Activated CD8-positive, alpha-beta memory T cell treated with anti-CD3 and anti-CD28 coated beads, Interleukin-2, amount 10 ng/mL, durations not matched to agents 7 days and 5 days (primary cell): ENCODE data around the gene GADD45GIP1. TPM values are rescaled to one million over a fixed set of nuclear protein-coding genes. Genes with fewer than 3 reads are reported as not detected.
"Not testable (repeated sequence)": the region's sequence is repeated elsewhere in the genome, so short reads cannot be mapped to it uniquely, and the experiment has no call there.

Experiments used
- ATAC-seq: fragments of 150-1000 bp; cut with Tn5 transposase; one replicate; pipeline ENCODE4 v1.10.0; 2021; ENCODE audit warnings: moderate library complexity
- CTCF ChIA-PET: fragments of 350-600 bp; sonication (Branson Sonifier 250); formaldehyde crosslinking; loops from one replicate; lab custom pipeline; 2021; ENCODE audit warnings: antibody characterized with exemption; lab: Charles Lee
- DNase-seq: peaks from one replicate; pipeline ENCODE4 v3.0.0-alpha.2; 2020
- H3K27ac Mint-ChIP-seq: one replicate; pipeline ENCODE4 v1.8.0; 2021; ENCODE audit warnings: mild to moderate bottlenecking, mixed read lengths
- H3K27me3 Mint-ChIP-seq: one replicate; pipeline ENCODE4 v1.8.0; 2021; ENCODE audit warnings: mixed read lengths
- H3K36me3 Mint-ChIP-seq: one replicate; pipeline ENCODE4 v1.8.0; 2021; ENCODE audit warnings: mild to moderate bottlenecking, mixed read lengths
- H3K4me1 Mint-ChIP-seq: one replicate; pipeline ENCODE4 v1.8.0; 2021; ENCODE audit warnings: mixed read lengths
- H3K4me3 Mint-ChIP-seq: one replicate; pipeline ENCODE4 v1.8.0; 2021; ENCODE audit warnings: mild to moderate bottlenecking, moderate library complexity, mixed read lengths
- H3K9me3 Mint-ChIP-seq: one replicate; pipeline ENCODE4 v1.8.0; 2022; ENCODE audit warnings: low read depth, mixed read lengths
- microRNA-seq: library from miRNA; unstranded; fragments of <30 nt; microRNA quantifications from one replicate; pipeline ENCODE4 v1.2.0, GENCODE V29; 2022
- total RNA-seq, 2 experiments: library from RNA; stranded (reverse); gene quantifications; one replicate each; pipeline ENCODE4 v1.2.3, GENCODE V29; 2021

GADD45GIP1 gene
- total RNA-seq, 2 experiments from 2014 or later, result 23.9 to 24.9 TPM

- Mint-ChIP-seq H3K4me3 (no peak overlapping the region), H3K9me3 (no peaks in the 10 kb centered on the region), H3K36me3 (peaks cover 30% of the 10 kb centered on the region), H3K27me3 (no peaks in the 10 kb centered on the region), H3K27ac (peak overlapping the region; percentile 68), H3K4me1 (peaks cover 21% of the 10 kb centered on the region)
- DNase-seq (no peak), ATAC-seq (no peak)
- CTCF ChIA-PET, result interaction anchor here (1.1 to 1.2 kb wide), 3 partner anchors 18 to 36 kb away, joined by 3 to 4 read pairs (median 3); partner anchors contain the start of gene GCDH
Measured at GRCh38 chr19:12921047-12921446, 36.0 kb downstream of the GADD45GIP1 start.

GRCh38 chr19:12918253-12918652 is 38.8 kb downstream of the GADD45GIP1 start:
- DNase-seq (no peak), ATAC-seq (no peak)
- peak overlapping the region; percentile 86 for H3K27ac Mint-ChIP-seq
- no peak overlapping the region for H3K4me3 Mint-ChIP-seq
- H3K4me1 Mint-ChIP-seq, result peaks cover 43% of the 10 kb centered on the region
- H3K36me3 Mint-ChIP-seq, result peaks cover 14% of the 10 kb centered on the region
- CTCF ChIA-PET, result no interaction called here
- H3K27me3 Mint-ChIP-seq, result no peaks in the 10 kb centered on the region
- no peaks in the 10 kb centered on the region for H3K9me3 Mint-ChIP-seq

- not testable (repeated sequence) for H3K4me3 Mint-ChIP-seq, H3K27ac Mint-ChIP-seq, H3K36me3 Mint-ChIP-seq, DNase-seq, H3K9me3 Mint-ChIP-seq, H3K27me3 Mint-ChIP-seq, ATAC-seq
- peaks cover 44% of the 10 kb centered on the region for H3K4me1 Mint-ChIP-seq
- CTCF ChIA-PET, result interaction anchor here (1.4 to 1.6 kb wide), 2 partner anchors 31 to 49 kb away, joined by 4 to 8 read pairs; no protein-coding TSS in a partner anchor
Measured at GRCh38 chr19:12915860-12916259, 41.2 kb downstream of the GADD45GIP1 start.

GRCh38 chr19:12913851-12914690 is 43.0 kb downstream of the GADD45GIP1 start:
- DNase-seq, result peak; percentile 84
- Mint-ChIP-seq H3K27ac (peak overlapping the region; percentile 88), H3K36me3 (peaks cover under 1% of the 10 kb centered on the region), H3K4me3 (peak overlapping the region; percentile 32), H3K4me1 (peaks cover 40% of the 10 kb centered on the region), H3K9me3 (no peaks in the 10 kb centered on the region), H3K27me3 (no peaks in the 10 kb centered on the region)
- CTCF ChIA-PET, result interaction anchor here (0.6 to 3.4 kb wide), 10 partner anchors 13 to 158 kb away, joined by 3 to 17 read pairs (median 6); partner anchors contain the start of gene GCDH
- peak; percentile 81 for ATAC-seq

GRCh38 chr19:12913011-12913561 is 43.9 kb downstream of the GADD45GIP1 start:
- H3K36me3 Mint-ChIP-seq, result no peaks in the 10 kb centered on the region

GRCh38 chr19:12912571-12912970 is 44.5 kb downstream of the GADD45GIP1 start:
- Mint-ChIP-seq H3K4me3 (no peak overlapping the region), H3K4me1 (peaks cover 33% of the 10 kb centered on the region), H3K9me3 (no peaks in the 10 kb centered on the region), H3K27me3 (no peaks in the 10 kb centered on the region), H3K27ac (no peak overlapping the region), H3K36me3 (no peaks in the 10 kb centered on the region)
- DNase-seq, result no peak
- CTCF ChIA-PET, result interaction anchor here (1.0 to 4.4 kb wide), 6 partner anchors 13 to 176 kb away, joined by 3 to 17 read pairs (median 4); partner anchors contain the start of gene GET3
- ATAC-seq, result no peak

More at GRCh38 chr19:12913011-12913561, 43.9 kb downstream of the GADD45GIP1 start:
- ATAC-seq (no peak), DNase-seq (no peak)
- Mint-ChIP-seq H3K27ac (peak overlapping the region; percentile 88), H3K9me3 (no peaks in the 10 kb centered on the region), H3K4me1 (peaks cover 35% of the 10 kb centered on the region), H3K4me3 (no peak overlapping the region), H3K27me3 (no peaks in the 10 kb centered on the region)
- CTCF ChIA-PET, result interaction anchor here (0.9 to 4.4 kb wide), 10 partner anchors 12 to 176 kb away, joined by 3 to 17 read pairs (median 6); partner anchors contain the start of genes GCDH and GET3

- no peak overlapping the region for H3K4me3 Mint-ChIP-seq
- no peak overlapping the region for H3K27ac Mint-ChIP-seq
- peaks cover 1% of the 10 kb centered on the region for H3K36me3 Mint-ChIP-seq
- DNase-seq, result no peak
- ATAC-seq, result no peak
- H3K27me3 Mint-ChIP-seq, result no peaks in the 10 kb centered on the region
- peaks cover 6% of the 10 kb centered on the region for H3K4me1 Mint-ChIP-seq
- no peaks in the 10 kb centered on the region for H3K9me3 Mint-ChIP-seq
- CTCF ChIA-PET, result interaction anchor here (1.6 to 2.7 kb wide), 2 partner anchors 12 to 58 kb away, joined by 6 to 9 read pairs; partner anchors contain the start of gene SYCE2
Measured at GRCh38 chr19:12907166-12907565, 49.9 kb downstream of the GADD45GIP1 start.

Small RNA genes lying within 50 kb of the gene (microRNA-seq; reads per million reads assigned to microRNA genes)
- gene MIR5695, result not detected
- 4.7 reads per million, percentile 11 among the genes with 10 or more reads in this experiment for gene MIR6515

Other genes with a start within 250 kb of the GADD45GIP1 start
- 100 to 1,000 TPM; 101 to 104 TPM for gene TNPO2, start 233.3 kb downstream of the GADD45GIP1 start, total RNA-seq
- 100 to 1,000 TPM; 195 to 239 TPM for gene TRIR, start 222.5 kb downstream of the GADD45GIP1 start, total RNA-seq
- gene GET3, start 219.7 kb downstream of the GADD45GIP1 start, total RNA-seq, result 10 to 100 TPM; 68.6 to 84.1 TPM
- not detected for gene BEST2, start 205.4 kb downstream of the GADD45GIP1 start, total RNA-seq
- 10 to 100 TPM; 16.6 to 18.2 TPM for gene HOOK2, start 181.7 kb downstream of the GADD45GIP1 start, total RNA-seq
- gene JUNB, start 165.7 kb downstream of the GADD45GIP1 start, total RNA-seq, result 100 to 1,000 TPM; 142 to 191 TPM
- 100 to 1,000 TPM; 168 to 218 TPM for gene PRDX2, start 155.4 kb downstream of the GADD45GIP1 start, total RNA-seq
- gene THSD8, start 155.2 kb downstream of the GADD45GIP1 start, total RNA-seq, result 10 to 100 TPM; 27.9 to 29.8 TPM
- 10 to 100 TPM; 53.4 to 58.8 TPM for gene RNASEH2A, start 150.6 kb downstream of the GADD45GIP1 start, total RNA-seq
- gene RTBDN, start 122.6 kb downstream of the GADD45GIP1 start, total RNA-seq, result not detected
- gene MAST1, start 118.7 kb downstream of the GADD45GIP1 start, total RNA-seq, result 1 to 10 TPM in 1 of 2 experiments, under 1 TPM in 1; 0.67 to 2.5 TPM
- gene DNASE2, start 75.8 kb downstream of the GADD45GIP1 start, total RNA-seq, result 10 to 100 TPM; 32.5 to 34.1 TPM
- under 1 TPM; 0.29 to 0.45 TPM for gene KLF1, start 70.0 kb downstream of the GADD45GIP1 start, total RNA-seq
- gene GCDH, start 66.1 kb downstream of the GADD45GIP1 start, total RNA-seq, result 10 to 100 TPM; 38.7 to 46.1 TPM
- 1 to 10 TPM; 2.2 to 2.5 TPM for gene SYCE2, start 37.9 kb downstream of the GADD45GIP1 start, total RNA-seq
- 100 to 1,000 TPM in 1 of 2 experiments, 10 to 100 TPM in 1; 96.6 to 131 TPM for gene FARSA, start 23.5 kb downstream of the GADD45GIP1 start, total RNA-seq
- 100 to 1,000 TPM; 745 to 898 TPM for gene CALR, start 18.6 kb downstream of the GADD45GIP1 start, total RNA-seq
- gene RAD23A, start 11.4 kb downstream of the GADD45GIP1 start, total RNA-seq, result 100 to 1,000 TPM; 164 to 168 TPM
- gene DAND5, start 12.4 kb upstream of the GADD45GIP1 start, total RNA-seq, result under 1 TPM; 0.21 to 0.26 TPM
- under 1 TPM; 0.21 to 0.32 TPM for gene NFIX, start 38.3 kb upstream of the GADD45GIP1 start, total RNA-seq
- under 1 TPM; 0.49 to 0.64 TPM for gene LYL1, start 145.6 kb upstream of the GADD45GIP1 start, total RNA-seq
- 10 to 100 TPM; 43.2 to 50.2 TPM for gene TRMT1, start 159.5 kb upstream of the GADD45GIP1 start, total RNA-seq
- 10 to 100 TPM; 82.2 to 96.0 TPM for gene NACC1, start 161.0 kb upstream of the GADD45GIP1 start, total RNA-seq
- 10 to 100 TPM; 58.6 to 70.1 TPM for gene STX10, start 193.2 kb upstream of the GADD45GIP1 start, total RNA-seq
- 100 to 1,000 TPM; 148 to 209 TPM for gene IER2, start 193.2 kb upstream of the GADD45GIP1 start, total RNA-seq